ENCODE results near the gene LRCH3. TPM values are rescaled to one million over a fixed set of nuclear protein-coding genes. Genes with fewer than 3 reads are reported as not detected.
A peak's percentile ranks its signal among the peaks of the same experiment; 100 is the strongest.

The LRCH3 gene
- polyA plus RNA-seq, 3 donors = 4.1 to 19.4 (median 7.4) TPM

- no peak for DNase-seq
- Histone ChIP-seq H4K20me1 (ENCODE audit: insufficient read depth, low read length) (peaks cover 4% of the 10 kb centered on the region), H3K36me3 (replicated peaks in 1 of 2; ENCODE audit: control insufficient read depth in 1 of 2, insufficient read depth in 2 of 2, low read length in 2 of 2) (peaks cover 5 to 15% of the 10 kb centered on the region in 2 donors), H3K79me2 (ENCODE audit: insufficient read depth, low read length) (peaks cover 30% of the 10 kb centered on the region), H2AFZ (ENCODE audit: insufficient read depth, low read depth, low read length, poor library complexity, severe bottlenecking) (no peak overlapping the region), H3K27me3 (ENCODE audit: control insufficient read depth in 2 of 2, insufficient read depth in 2 of 2, low read length in 2 of 2) (no peaks in the 10 kb centered on the region), H3K4me2 (replicated peaks; ENCODE audit: extremely low read depth, low read length, poor library complexity, severe bottlenecking) (no peak overlapping the region), H3K9ac (ENCODE audit: insufficient read depth, low read length, poor library complexity, severe bottlenecking) (no peak overlapping the region), H3K4me3 (replicated peaks in 1 of 3; ENCODE audit: low read depth in 2 of 3, low read length in 3 of 3) (no peak overlapping the region), H3K27ac (ENCODE audit: low read depth in 1 of 2, low read length in 2 of 2) (no peak overlapping the region), H3K9me3 (replicated peaks in 1 of 2; ENCODE audit: control insufficient read depth in 1 of 2, insufficient read depth in 1 of 2, low read length in 2 of 2) (no peaks in the 10 kb centered on the region), H3K4me1 (ENCODE audit: control insufficient read depth in 1 of 2, insufficient read depth in 2 of 2, low read length in 2 of 2) (peaks cover 8 to 25% of the 10 kb centered on the region in 2 donors)
- Mint-ChIP-seq H3K27ac (no peak overlapping the region), H3K4me3 (no peak overlapping the region), H3K4me1 (peaks cover 24% of the 10 kb centered on the region), H3K36me3 (peaks cover 2 to 4% of the 10 kb centered on the region in 2 donors), H3K27me3 (ENCODE audit: low read depth in 3 of 3) (no peaks in the 10 kb centered on the region), H3K9me3 (no peaks in the 10 kb centered on the region)
- no peak for TF ChIP-seq CTCF (IDR thresholded peaks at IDR 0.05)
- intact Hi-C loops (cut with micrococcal nuclease) = no loop called here
- WGBS (ENCODE audit: insufficient coverage) = 100% methylated on average over 2 of the region's 3 CpGs
Measured at GRCh38 chr3:197789309-197789708, 1.7 kb upstream of the LRCH3 start.

GRCh38 chr3:197790033-197790432 lies 1.0 kb upstream of the LRCH3 start:
- peak overlapping the region in 1 of 3 experiments; percentile 96 for H3K4me3 ChIP-seq (replicated peaks in 1 of 3; ENCODE audit: low read depth in 2 of 3, low read length in 3 of 3)
- no peak for TF ChIP-seq CTCF (IDR thresholded peaks at IDR 0.05)
- H3K27me3 ChIP-seq (ENCODE audit: control insufficient read depth in 2 of 2, insufficient read depth in 2 of 2, low read length in 2 of 2) = no peaks in the 10 kb centered on the region
- Mint-ChIP-seq H3K36me3 (no peaks in the 10 kb centered on the region), H3K9me3 (no peaks in the 10 kb centered on the region), H3K27me3 (ENCODE audit: low read depth in 3 of 3) (no peaks in the 10 kb centered on the region), H3K4me3 (peak overlapping the region; percentile 87 to 96), H3K27ac (peak overlapping the region in 3 of 7 donors; percentile 25 to 98 (median 96)), H3K4me1 (peaks cover 26% of the 10 kb centered on the region)
- peaks cover 4% of the 10 kb centered on the region for H4K20me1 ChIP-seq (ENCODE audit: insufficient read depth, low read length)
- H3K79me2 ChIP-seq (ENCODE audit: insufficient read depth, low read length) = peaks cover 37% of the 10 kb centered on the region
- H3K9me3 ChIP-seq (replicated peaks in 1 of 2; ENCODE audit: control insufficient read depth in 1 of 2, insufficient read depth in 1 of 2, low read length in 2 of 2) = no peaks in the 10 kb centered on the region
- peaks cover 8 to 25% of the 10 kb centered on the region in 2 donors for H3K4me1 ChIP-seq (ENCODE audit: control insufficient read depth in 1 of 2, insufficient read depth in 2 of 2, low read length in 2 of 2)
- H3K4me2 ChIP-seq (replicated peaks; ENCODE audit: extremely low read depth, low read length, poor library complexity, severe bottlenecking) = peak overlapping the region; percentile 78
- intact Hi-C loops (cut with micrococcal nuclease) = no loop called here
- H3K36me3 ChIP-seq (replicated peaks in 1 of 2; ENCODE audit: control insufficient read depth in 1 of 2, insufficient read depth in 2 of 2, low read length in 2 of 2) = peaks cover 2 to 8% of the 10 kb centered on the region in 2 donors
- DNase-seq = no peak
- no CpG with 5 or more reads among the region's 1 CpG for WGBS (ENCODE audit: insufficient coverage)
- no peak overlapping the region for H3K9ac ChIP-seq (ENCODE audit: insufficient read depth, low read length, poor library complexity, severe bottlenecking)
- H2AFZ ChIP-seq (ENCODE audit: insufficient read depth, low read depth, low read length, poor library complexity, severe bottlenecking) = peak overlapping the region; percentile 97
- no peak overlapping the region for H3K27ac ChIP-seq (ENCODE audit: low read depth in 1 of 2, low read length in 2 of 2)
